ENCODE data around the gene BICDL1. TPM values are rescaled to one million over a fixed set of nuclear protein-coding genes. Genes with fewer than 3 reads are reported as not detected.

Gene BICDL1
- polyA plus RNA-seq, 1 of the 3 experiments (the other 2 are of a cell fraction) = 0.35 TPM

DNA sequence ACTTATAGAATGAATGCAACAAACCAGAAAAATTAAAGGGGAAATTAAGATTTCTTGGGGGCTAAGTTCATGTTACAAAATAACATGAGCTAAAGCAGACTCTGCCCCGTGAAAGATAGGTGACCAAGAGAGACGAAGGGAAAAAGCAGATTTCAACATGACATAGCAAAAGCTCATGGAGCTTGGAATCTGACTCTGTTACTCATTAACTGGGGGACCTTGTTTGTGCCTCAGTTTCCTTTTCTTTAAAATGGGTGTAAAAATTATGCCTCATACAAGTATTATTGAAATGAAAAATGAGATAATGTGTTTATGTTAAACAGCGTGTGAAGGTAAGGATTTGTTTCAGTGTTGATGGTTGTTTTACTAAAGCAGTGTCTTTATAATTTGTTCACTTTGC is 11.5 kb downstream of the BICDL1 start:
- Histone ChIP-seq H3K36me3 (replicated peaks in 1 of 2; ENCODE audit: control insufficient read depth in 1 of 2, insufficient read depth in 2 of 2, low read length in 1 of 2) (no peaks in the 10 kb centered on the region), H3K4me1 (ENCODE audit: control insufficient read depth in 1 of 2, insufficient read depth in 2 of 2, low read depth in 1 of 2, low read length in 1 of 2) (no peaks in the 10 kb centered on the region), H3K9ac (no peak overlapping the region), H4K20me1 (ENCODE audit: insufficient read depth) (no peaks in the 10 kb centered on the region), H3K9me3 (no peaks in the 10 kb centered on the region), H3K79me2 (ENCODE audit: insufficient read depth) (no peaks in the 10 kb centered on the region), H2AFZ (ENCODE audit: low read depth) (no peak overlapping the region), H3K27ac (ENCODE audit: low read depth in 2 of 2, low read length in 1 of 2) (no peak overlapping the region), H3K9me2 (no peaks in the 10 kb centered on the region), H3K4me3 (ENCODE audit: low read depth in 2 of 2, low read length in 1 of 2) (no peak overlapping the region), H3K4me2 (no peak overlapping the region), H3F3A (replicated peaks; ENCODE audit: insufficient read depth) (no peaks in the 10 kb centered on the region), H3K27me3 (ENCODE audit: insufficient read depth) (no peaks in the 10 kb centered on the region)
- CTCF ChIA-PET = interaction anchor here (1.1 to 1.5 kb wide), 3 partner anchors 10 to 98 kb away, joined by 3 to 4 read pairs (median 3); partner anchors contain the start of gene BICDL1
- TF ChIP-seq RFX5 (IDR thresholded peaks at IDR 0.05; ENCODE audit: low read length) (no peak), REST (IDR thresholded peaks at IDR 0.05; ENCODE audit: low read depth, low read length) (no peak), TEAD4 (IDR thresholded peaks at IDR 0.05; ENCODE audit: borderline replicate concordance, insufficient read depth) (no peak), YY1 (IDR thresholded peaks at IDR 0.05; ENCODE audit: low read depth) (no peak), RCOR1 (IDR thresholded peaks at IDR 0.05; ENCODE audit: low read length) (no peak), TAF1 (IDR thresholded peaks at IDR 0.05; ENCODE audit: borderline replicate concordance, low read depth, low read length) (no peak), ELF1 (IDR thresholded peaks at IDR 0.05) (no peak), SMC3 (IDR thresholded peaks at IDR 0.05; ENCODE audit: low read depth, low read length) (no peak), RAD21 (IDR thresholded peaks at IDR 0.05; ENCODE audit: low read length) (no peak), FOXM1 (IDR thresholded peaks at IDR 0.05; ENCODE audit: low read depth) (no peak), MXI1 (IDR thresholded peaks at IDR 0.05; ENCODE audit: low read depth, low read length) (no peak), EP300 (IDR thresholded peaks at IDR 0.05; ENCODE audit: borderline replicate concordance in 1 of 2, low read depth in 1 of 2, low read length in 1 of 2) (no peak), RXRA (IDR thresholded peaks at IDR 0.05; ENCODE audit: borderline replicate concordance, low read depth) (no peak), SIN3A (IDR thresholded peaks at IDR 0.05; ENCODE audit: borderline replicate concordance, low read depth, low read length) (no peak), POLR2AphosphoS5 (IDR thresholded peaks at IDR 0.05; ENCODE audit: low read depth, low read length) (no peak)
- TF ChIP-seq, protein P1, sequence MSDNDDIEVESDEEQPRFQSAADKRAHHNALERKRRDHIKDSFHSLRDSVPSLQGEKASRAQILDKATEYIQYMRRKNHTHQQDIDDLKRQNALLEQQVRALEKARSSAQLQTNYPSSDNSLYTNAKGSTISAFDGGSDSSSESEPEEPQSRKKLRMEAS (IDR thresholded peaks at IDR 0.05; ENCODE audit: low read depth) = no peak
- DNase-seq = no peak
- 54% methylated on average over 3 of the region's 3 CpGs for WGBS (ENCODE audit: low lambda C conversion rate)
- POLR2A ChIA-PET = interaction anchor here (0.6 kb wide), 1 partner anchor 1184 kb away, joined by 3 read pairs; no protein-coding TSS in a partner anchor
